SK-N-MC (cell line): Measurements from ENCODE around the gene TTLL7.

Experiments
- EZH2 ChIP-seq: fragments of 200-600 bp; sonication (generic); IDR thresholded peaks from one replicate; pipeline ENCODE4 v1.6.1; 2017; ENCODE audit warnings: antibody characterized with exemption
- POLR2AphosphoS5 ChIP-seq: IDR thresholded peaks from 2 replicates; pipeline ENCODE4 v1.6.1; 2012; ENCODE audit warnings: mild to moderate bottlenecking, low read depth, low read length, borderline replicate concordance

GRCh38 chr1:83900524-83900923, 98.4 kb downstream of the TTLL7 start:
- TF ChIP-seq POLR2AphosphoS5 (no peak), EZH2 (no peak)
